COLO668 (cell line): ENCODE results near the gene ZSWIM6.

Source experiments
- DNase-seq: peaks from one replicate; lab custom pipeline; 2025; ENCODE audit not compliant: unreplicated experiment; lab: John Stamatoyannopoulos, UW

Gene ZSWIM6

GRCh38 chr5:61472172-61472958 lies 140.3 kb downstream of the ZSWIM6 start:
- no peak for DNase-seq

GRCh38 chr5:61474746-61475145 lies 142.7 kb downstream of the ZSWIM6 start:
- DNase-seq: no peak

GRCh38 chr5:61477788-61478187 lies 145.7 kb downstream of the ZSWIM6 start:
- DNase-seq: no peak

- DNase-seq: no peak
Observed at GRCh38 chr5:61479850-61480614, 148.0 kb downstream of the ZSWIM6 start.

- DNase-seq: no peak
Observed at GRCh38 chr5:61482980-61483379, 150.9 kb downstream of the ZSWIM6 start.

GRCh38 chr5:61486476-61486875 lies 154.4 kb downstream of the ZSWIM6 start:
- no peak for DNase-seq

GRCh38 chr5:61489574-61489973 lies 157.5 kb downstream of the ZSWIM6 start:
- no peak for DNase-seq

GRCh38 chr5:61491861-61492260 lies 159.8 kb downstream of the ZSWIM6 start:
- DNase-seq: no peak

GRCh38 chr5:61493973-61494372 lies 161.9 kb downstream of the ZSWIM6 start:
- DNase-seq: no peak

- no peak for DNase-seq
Observed at GRCh38 chr5:61496446-61496845, 164.4 kb downstream of the ZSWIM6 start.

GRCh38 chr5:61496860-61497259 lies 164.8 kb downstream of the ZSWIM6 start:
- DNase-seq: no peak

- no peak for DNase-seq
Observed at GRCh38 chr5:61498121-61498520, 166.1 kb downstream of the ZSWIM6 start.

GRCh38 chr5:61501971-61502370 lies 169.9 kb downstream of the ZSWIM6 start:
- no peak for DNase-seq

- no peak for DNase-seq
Observed at GRCh38 chr5:61504143-61504770, 172.2 kb downstream of the ZSWIM6 start.

GRCh38 chr5:61505281-61505680 lies 173.2 kb downstream of the ZSWIM6 start:
- DNase-seq: no peak

GRCh38 chr5:61507232-61507631 lies 175.2 kb downstream of the ZSWIM6 start:
- no peak for DNase-seq

GRCh38 chr5:61516946-61517345 lies 184.9 kb downstream of the ZSWIM6 start:
- no peak for DNase-seq

- no peak for DNase-seq
Observed at GRCh38 chr5:61519728-61520277, 187.7 kb downstream of the ZSWIM6 start.

- no peak for DNase-seq
Observed at GRCh38 chr5:61523073-61523472, 191.0 kb downstream of the ZSWIM6 start.

- no peak for DNase-seq
Observed at GRCh38 chr5:61523997-61524396, 191.9 kb downstream of the ZSWIM6 start.

- DNase-seq: no peak
Observed at GRCh38 chr5:61525512-61526206, 193.6 kb downstream of the ZSWIM6 start.
